BJ (cell line): Measurements from ENCODE around the gene AGPAT2. TPM values are rescaled to one million over a fixed set of nuclear protein-coding genes. Genes with fewer than 3 reads are reported as not detected.

ENCODE experiments used
- CTCF ChIA-PET: fragments of 350-600 bp; formaldehyde crosslinking; extraction: SDS; loops from one replicate; lab custom pipeline; 2021; ENCODE audit warnings: antibody characterized with exemption, inconsistent platforms; lab: Yijun Ruan, JAX
- POLR2A ChIA-PET: fragments of 300-600 bp; sonication (Branson Sonifier 250); formaldehyde crosslinking; extraction: SDS; loops from one replicate; lab custom pipeline; 2021; ENCODE audit warnings: antibody characterized with exemption; lab: Charles Lee
- DNase-seq: peaks from one replicate; pipeline ENCODE4 v3.0.0-alpha.2; 2011; ENCODE audit warnings: low read depth
- H3K27me3 ChIP-seq: 2 replicates; pipeline ENCODE4 v1.6.0; 2011; ENCODE audit warnings: low read length; ENCODE audit not compliant: control insufficient read depth, insufficient read depth
- H3K36me3 ChIP-seq: 2 replicates; pipeline ENCODE4 v1.5.1; 2011; ENCODE audit warnings: low read length; ENCODE audit not compliant: control insufficient read depth, insufficient read depth
- H3K4me3 ChIP-seq: 2 replicates; pipeline ENCODE4 v1.5.1; 2011; ENCODE audit warnings: low read depth, mild to moderate bottlenecking, control low read depth, low read length
- CTCF ChIP-seq: IDR thresholded peaks from 2 replicates; pipeline ENCODE4 v1.5.1; 2011; ENCODE audit warnings: low read depth, mild to moderate bottlenecking, control low read depth, inconsistent platforms, low read length, moderate library complexity; ENCODE audit not compliant: insufficient read depth
- polyA plus RNA-seq: library from polyadenylated mRNA; depleted of rRNA; stranded (reverse); fragments of >200 nt; gene quantifications from 2 replicates; pipeline ENCODE4 v1.2.3, GENCODE V29; 2011

AGPAT2 gene
- polyA plus RNA-seq, 1 experiment: 68.3 TPM

- no peaks in the 10 kb centered on the region for H3K36me3 ChIP-seq
- no peak for DNase-seq
- peaks cover 5% of the 10 kb centered on the region; the same call in 1 of the 2 replicates for H3K27me3 ChIP-seq
- POLR2A ChIA-PET: no interaction called here
- TF ChIP-seq CTCF: no peak
- no peak overlapping the region for H3K4me3 ChIP-seq
- CTCF ChIA-PET: interaction anchor here (2.3 to 2.4 kb wide), 2 partner anchors 11 to 17 kb away, joined by 8 to 11 read pairs; no protein-coding TSS in a partner anchor
Measured at GRCh38 chr9:136661641-136662325, 25.5 kb downstream of the AGPAT2 start.

- Histone ChIP-seq H3K4me3 (no peak overlapping the region), H3K27me3 (peaks cover 5% of the 10 kb centered on the region; the same call in 1 of the 2 replicates), H3K36me3 (no peaks in the 10 kb centered on the region)
- POLR2A ChIA-PET: no interaction called here
- CTCF ChIA-PET: interaction anchor here (2.3 to 2.4 kb wide), 2 partner anchors 11 to 16 kb away, joined by 8 to 11 read pairs; no protein-coding TSS in a partner anchor
- DNase-seq: no peak
- no peak for TF ChIP-seq CTCF
Measured at GRCh38 chr9:136660971-136661550, 26.2 kb downstream of the AGPAT2 start.

- TF ChIP-seq CTCF: no peak
- ChIA-PET CTCF (interaction anchor here (2.3 to 2.4 kb wide), 2 partner anchors 12 to 16 kb away, joined by 8 to 11 read pairs; no protein-coding TSS in a partner anchor), POLR2A (no interaction called here)
- DNase-seq: no peak
- H3K36me3 ChIP-seq: no peaks in the 10 kb centered on the region
- peaks cover 5% of the 10 kb centered on the region; the same call in 1 of the 2 replicates for H3K27me3 ChIP-seq
- no peak overlapping the region for H3K4me3 ChIP-seq
Measured at GRCh38 chr9:136659861-136660784, 27.1 kb downstream of the AGPAT2 start.

- no peak for DNase-seq
- no peaks in the 10 kb centered on the region for H3K36me3 ChIP-seq
- no peak for TF ChIP-seq CTCF
- peaks cover 5% of the 10 kb centered on the region; the same call in 1 of the 2 replicates for H3K27me3 ChIP-seq
- ChIA-PET POLR2A (no interaction called here), CTCF (interaction anchor here (1.0 to 3.0 kb wide), 2 partner anchors 13 to 174 kb away, joined by 3 to 15 read pairs; no protein-coding TSS in a partner anchor)
- no peak overlapping the region for H3K4me3 ChIP-seq
Measured at GRCh38 chr9:136658849-136659535, 28.3 kb downstream of the AGPAT2 start.
